ENCODE results near the gene KRTAP10-6.

Gene KRTAP10-6

DNA sequence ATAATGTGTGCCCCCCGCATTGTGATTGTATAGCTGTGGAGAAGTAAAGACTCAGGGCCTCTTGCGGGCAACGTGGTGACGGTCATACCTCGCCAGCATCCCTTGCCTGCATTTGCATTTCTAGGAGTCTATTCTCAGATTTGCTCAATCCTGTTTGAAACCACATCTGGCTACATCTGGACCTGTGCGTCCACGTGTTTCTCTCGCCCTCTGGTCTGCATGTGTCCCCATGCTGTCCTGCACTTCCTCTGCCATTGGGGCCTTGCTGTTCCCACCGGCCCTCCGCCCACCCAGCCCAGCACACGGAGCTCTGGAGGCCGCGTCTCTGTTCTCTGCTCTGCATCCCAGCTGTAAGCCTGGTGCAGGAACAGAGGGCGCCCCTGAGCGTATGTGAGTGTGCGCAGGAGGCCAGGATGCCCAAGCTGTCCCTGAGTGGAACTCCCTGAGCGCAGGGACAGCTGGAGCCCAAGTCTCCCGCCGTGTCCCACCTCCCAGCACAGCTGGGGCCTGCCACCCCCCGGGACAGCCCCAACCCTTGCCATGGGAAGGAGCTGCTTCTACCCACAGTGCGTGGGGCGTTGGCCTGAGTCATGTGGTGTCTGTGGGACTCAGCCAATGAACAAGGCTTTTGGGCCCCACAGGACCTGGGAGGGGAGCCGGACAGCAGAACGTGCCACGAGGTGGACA lies 42.6 kb downstream of the KRTAP10-6 start:
- TF ChIP-seq, protein P1, sequence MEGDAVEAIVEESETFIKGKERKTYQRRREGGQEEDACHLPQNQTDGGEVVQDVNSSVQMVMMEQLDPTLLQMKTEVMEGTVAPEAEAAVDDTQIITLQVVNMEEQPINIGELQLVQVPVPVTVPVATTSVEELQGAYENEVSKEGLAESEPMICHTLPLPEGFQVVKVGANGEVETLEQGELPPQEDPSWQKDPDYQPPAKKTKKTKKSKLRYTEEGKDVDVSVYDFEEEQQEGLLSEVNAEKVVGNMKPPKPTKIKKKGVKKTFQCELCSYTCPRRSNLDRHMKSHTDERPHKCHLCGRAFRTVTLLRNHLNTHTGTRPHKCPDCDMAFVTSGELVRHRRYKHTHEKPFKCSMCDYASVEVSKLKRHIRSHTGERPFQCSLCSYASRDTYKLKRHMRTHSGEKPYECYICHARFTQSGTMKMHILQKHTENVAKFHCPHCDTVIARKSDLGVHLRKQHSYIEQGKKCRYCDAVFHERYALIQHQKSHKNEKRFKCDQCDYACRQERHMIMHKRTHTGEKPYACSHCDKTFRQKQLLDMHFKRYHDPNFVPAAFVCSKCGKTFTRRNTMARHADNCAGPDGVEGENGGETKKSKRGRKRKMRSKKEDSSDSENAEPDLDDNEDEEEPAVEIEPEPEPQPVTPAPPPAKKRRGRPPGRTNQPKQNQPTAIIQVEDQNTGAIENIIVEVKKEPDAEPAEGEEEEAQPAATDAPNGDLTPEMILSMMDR (conservative IDR thresholded peaks at IDR 0.05) = no peak
- no peak overlapping the region for H3K27ac ChIP-seq

DNA sequence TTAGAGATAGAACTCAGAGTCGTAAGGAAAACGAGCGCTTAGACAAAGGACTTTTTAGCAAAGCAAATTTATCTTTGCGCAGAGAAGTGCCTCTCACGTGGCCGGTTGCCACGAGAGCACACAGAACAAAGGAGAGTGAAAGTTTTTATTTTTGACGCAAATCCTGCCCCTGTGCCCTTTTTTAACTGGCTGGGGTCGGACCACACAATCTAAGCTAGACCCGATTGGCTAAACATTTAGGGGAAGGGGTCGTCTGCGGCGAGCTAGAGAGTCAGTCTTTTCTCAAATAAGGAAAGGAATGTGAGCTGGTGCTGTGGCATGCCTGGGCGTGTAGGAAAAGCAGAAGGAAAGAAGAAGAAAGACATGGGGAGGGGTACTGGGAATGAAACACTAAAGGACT lies 43.4 kb downstream of the KRTAP10-6 start:
- TF ChIP-seq, protein P1 (conservative IDR thresholded peaks at IDR 0.05) = no peak
- H3K27ac ChIP-seq = no peak overlapping the region

DNA sequence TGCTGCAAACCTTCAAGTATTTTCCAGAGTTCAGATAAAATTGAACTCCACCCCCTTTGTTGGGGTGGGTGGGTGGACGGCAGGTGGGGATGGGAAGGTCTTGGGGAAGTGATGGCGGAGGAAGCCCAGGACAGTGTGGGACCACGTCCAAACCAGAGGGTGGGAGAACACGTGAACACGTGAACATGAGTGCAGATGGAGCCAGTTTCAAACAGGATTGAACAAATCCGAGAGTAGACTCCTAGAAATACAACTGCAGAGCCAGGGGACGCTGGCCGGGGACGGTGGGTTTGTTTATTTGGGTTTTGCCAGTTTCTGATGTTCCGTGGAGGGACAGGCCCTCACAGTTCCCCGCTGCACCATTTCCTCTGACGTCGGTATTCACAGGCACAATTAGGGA lies 43.9 kb downstream of the KRTAP10-6 start:
- TF ChIP-seq, protein P1 (conservative IDR thresholded peaks at IDR 0.05) = no peak
- no peak overlapping the region for H3K27ac ChIP-seq

DNA sequence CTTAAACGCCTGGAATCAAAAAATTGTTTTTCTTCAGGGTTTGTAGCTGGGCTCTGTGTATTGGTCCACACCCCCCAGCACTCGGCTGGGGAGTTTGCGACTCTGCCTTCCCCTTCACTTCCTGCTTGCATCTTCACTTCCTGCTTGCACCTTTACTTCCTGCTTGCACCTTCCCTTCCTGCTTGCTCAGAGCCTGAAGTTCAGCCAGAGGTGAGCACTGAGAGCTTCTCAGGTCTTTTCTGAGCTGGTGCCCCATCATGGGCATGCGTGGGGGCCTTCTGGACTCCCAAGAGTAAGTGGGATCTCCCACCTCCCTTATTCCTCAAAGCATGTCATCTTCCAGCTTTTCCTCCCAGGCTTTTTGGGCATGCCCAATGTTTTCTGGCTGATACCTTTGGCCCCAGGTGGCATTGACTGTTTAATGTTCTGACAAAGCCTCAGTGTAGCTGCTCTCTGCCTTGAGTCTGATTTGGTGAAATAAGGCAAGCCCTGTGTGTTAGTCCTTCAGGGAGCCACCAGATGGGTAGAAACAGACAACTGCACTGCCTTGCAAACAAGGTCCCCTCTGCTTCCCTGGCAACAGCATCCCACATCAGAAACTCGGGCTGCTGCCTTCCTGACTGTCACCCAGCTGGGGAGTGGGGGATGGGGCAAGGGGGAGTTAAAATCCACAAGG lies 44.5 kb downstream of the KRTAP10-6 start:
- no peak overlapping the region for H3K27ac ChIP-seq
- TF ChIP-seq, protein P1 (conservative IDR thresholded peaks at IDR 0.05) = no peak

DNA sequence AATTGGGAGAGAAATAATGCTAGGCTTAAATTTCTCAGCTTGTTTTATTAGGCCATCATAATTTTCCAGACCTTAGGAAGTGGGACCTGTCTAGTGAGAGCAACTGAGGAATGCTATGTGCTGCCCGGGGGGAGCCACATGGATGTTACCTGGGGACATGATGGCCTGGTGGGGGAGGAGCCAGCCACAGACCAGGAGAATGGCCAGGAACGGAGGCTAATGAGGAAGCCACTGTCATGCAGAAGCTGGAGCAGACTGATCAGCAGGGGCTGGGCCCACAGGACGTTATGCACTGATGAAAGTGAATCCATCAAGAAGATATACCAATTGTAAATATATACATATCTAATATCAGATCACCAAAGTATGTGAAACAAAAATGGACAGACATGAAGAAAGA lies 47.7 kb downstream of the KRTAP10-6 start:
- H3K27ac ChIP-seq = no peak overlapping the region
- TF ChIP-seq, protein P1 (conservative IDR thresholded peaks at IDR 0.05) = no peak

DNA sequence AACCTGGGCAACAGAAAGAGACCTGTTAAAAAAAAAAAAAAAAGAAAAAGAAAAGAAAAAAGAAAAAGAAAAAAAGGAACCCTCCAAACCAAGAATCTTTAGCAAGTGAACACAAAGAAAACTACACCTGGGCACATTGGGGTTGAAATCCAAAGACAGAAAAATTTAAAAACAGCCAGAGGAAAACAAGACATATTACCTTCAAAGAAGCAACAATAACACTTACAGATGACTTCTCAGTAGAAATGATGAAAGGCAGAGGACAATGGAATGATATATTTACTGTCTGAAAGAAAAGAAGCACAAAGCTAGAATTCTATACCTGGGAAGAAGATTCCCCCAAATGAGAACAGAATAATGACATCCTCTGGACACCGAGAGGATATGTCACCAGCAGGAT lies 49.6 kb downstream of the KRTAP10-6 start:
- TF ChIP-seq, protein P1 (conservative IDR thresholded peaks at IDR 0.05) = no peak
- H3K27ac ChIP-seq = no peak overlapping the region

Measured in VCaP (cell line).